Activated gamma-delta T cell (primary cell): Measurements from ENCODE around the gene SREBF1.

Experiments
- DNase-seq: peaks from one replicate; lab custom pipeline; 2025; lab: John Stamatoyannopoulos, UW

The SREBF1 gene

DNA sequence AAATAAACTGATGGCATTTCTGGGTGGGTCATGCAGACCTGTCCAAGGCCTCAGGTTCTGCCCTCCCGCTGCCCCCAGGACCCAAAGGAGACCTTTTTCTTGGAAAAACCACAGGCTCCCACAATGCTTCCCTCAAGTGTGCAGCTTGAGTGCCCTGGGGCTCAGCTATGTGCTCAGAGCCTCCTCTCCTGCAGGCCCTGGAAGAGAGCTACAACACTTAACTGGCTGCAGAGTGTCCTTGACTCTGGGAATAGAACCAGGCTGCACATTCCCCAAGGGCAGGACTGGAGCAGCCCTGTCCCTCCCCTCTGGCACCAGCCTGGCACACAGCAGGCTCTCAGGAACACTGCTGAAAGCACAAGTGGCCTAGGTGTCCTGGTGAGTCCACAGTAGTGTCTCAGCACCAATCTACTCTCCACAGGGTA, 4.8 kb upstream of the SREBF1 start:
- no peak for DNase-seq

DNA sequence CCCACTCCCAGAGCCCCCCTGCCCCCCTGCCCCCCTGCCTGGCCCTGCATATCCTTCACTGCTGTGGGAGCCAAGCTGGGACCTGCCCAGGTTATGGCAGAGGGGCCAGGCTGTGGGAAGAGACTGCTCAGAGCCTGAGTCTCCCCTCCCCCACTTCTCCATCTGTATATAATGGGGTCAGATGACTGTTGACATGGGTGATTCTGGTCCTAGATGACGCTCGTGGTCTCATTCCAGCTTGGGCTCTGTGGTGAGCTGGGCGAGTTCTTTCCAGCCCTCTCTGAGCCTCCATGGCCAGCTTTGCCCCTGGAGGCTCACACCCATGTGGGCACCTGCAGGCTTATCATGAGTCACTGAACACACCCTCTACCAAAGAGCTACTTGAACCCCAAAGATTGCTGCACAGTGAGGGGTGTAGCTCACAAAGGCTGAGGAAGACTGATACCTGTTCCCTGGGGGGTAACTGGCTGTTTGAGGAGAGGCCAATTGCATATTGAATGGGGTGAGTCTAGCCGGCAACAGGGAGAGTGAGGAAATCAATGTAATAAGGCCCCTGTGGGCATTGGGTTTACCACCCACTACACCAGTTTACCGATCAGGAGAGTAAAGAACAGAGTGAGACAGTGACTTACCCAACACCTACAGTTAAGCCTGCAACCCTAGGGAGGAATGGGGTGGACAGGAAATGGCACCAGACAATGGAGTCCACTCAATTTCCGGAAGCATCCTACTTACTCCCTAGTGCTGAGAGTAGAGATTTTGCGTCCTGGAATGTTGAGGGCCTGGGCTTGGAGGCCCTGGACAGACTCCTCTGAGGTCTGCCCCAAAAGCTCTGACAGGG, 4.2 kb upstream of the SREBF1 start:
- no peak for DNase-seq

DNA sequence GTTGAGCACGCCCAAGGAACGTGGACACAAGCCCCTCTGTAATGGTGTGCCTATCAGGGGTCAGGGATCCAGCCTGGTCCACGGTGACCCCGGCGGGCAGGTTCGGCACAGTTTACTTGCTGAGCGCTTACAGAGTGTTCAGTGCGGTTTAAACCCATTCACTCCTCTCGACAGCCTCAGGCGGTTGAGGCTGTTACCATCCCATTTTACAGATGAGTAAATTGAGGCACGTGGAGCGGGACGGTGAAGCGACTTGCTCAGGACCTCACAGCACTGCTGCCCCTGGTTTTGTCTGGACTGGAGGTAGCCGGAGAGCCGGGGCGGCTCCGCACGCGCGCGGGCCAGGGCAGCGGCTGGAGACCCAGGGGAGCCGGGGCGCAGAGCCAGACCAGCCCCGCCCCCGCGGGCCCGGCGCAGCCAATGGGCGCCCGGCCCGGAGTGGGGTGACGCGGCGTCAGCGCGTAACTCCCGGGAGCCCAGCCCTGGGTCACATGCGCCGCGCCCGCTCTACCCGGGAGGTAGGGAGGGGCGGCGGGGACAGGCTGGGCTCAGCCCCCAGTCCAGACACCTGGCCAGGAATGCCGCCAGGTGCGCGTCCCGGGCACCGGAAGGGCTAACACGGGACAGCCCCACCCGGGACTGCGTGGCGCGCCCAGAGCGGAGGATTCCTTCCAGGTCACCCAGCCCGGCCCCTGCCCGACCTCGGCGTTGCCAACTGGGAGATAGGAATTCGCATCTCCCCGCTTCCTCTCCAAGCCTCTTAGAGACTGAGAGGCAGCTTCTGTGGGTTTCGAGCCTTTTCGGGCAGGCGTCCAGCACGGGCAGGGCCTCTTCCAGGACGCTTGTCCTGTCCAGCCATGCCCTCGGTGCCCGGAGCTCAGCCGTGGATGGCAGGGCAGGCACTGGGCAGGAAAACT, 3.3 kb upstream of the SREBF1 start:
- peak; percentile 77 for DNase-seq

DNA sequence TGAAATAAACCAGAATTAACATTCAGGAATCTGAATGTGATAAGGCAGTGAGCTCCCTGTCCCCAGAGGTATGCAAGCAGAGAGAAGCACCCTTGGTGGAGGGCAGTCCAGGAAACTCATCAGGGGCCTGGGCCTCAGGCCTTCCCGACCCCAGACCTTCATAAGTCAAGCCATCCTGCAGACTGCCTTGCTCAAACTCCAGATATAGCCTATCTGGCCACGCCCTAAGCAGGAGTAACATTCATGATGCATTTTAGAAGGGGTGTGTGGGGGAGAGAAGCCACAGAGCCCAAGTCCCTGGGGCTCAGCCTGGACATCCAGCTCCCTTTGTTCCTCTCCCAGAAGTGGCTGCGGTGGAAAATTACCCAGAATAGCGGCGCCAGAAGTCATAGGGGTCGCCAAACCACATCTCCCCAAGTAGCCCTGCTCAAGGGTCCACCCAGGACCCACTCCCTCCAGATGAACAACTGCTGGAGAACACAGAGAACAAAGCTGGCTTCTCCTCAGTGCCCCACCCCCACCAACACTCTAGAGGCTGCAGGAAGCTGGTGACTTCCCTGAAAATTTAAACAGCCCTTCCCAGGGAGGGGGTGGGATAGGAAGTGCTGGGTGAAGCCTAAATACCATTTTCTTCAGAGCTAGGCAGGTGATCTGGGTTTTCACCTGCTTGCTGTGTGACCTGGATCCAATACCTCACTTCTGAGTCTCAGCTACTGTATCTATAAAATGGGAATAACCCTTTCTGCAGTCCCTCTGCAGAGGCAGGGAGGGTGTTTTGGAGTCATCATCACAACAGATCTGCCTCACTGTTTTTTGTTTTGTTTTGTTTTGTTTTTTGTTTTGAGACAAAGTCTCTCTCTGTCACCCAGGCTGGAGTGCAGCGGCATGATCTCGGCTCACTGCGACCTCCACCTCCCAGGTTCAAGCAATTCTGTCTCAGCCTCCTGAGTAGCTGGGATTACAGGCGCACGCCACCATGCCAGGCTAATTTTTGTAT, 1.5 kb upstream of the SREBF1 start:
- DNase-seq: no peak

DNA sequence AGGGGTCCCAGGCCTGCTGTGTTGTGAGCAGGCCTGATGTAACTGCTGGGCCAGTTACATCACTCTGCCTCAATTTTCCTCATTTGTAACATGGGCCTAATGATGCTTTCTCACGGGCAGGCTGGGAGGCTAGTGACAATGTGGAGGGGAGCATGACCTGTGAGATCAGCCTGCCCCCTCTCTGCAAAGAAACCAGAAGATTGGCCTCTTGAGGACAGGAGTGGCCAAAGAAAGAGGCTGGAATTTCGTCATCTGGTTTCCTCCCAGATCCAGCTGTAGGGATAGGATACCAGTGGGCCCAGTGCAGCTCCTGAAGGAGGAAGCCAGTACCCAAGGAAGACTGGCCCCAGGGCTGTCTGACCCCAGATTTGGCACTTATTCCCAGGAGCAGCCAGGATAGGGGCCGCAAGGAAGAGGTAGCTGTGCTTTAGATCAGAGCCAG, 615 bp upstream of the SREBF1 start:
- DNase-seq: no peak

DNA sequence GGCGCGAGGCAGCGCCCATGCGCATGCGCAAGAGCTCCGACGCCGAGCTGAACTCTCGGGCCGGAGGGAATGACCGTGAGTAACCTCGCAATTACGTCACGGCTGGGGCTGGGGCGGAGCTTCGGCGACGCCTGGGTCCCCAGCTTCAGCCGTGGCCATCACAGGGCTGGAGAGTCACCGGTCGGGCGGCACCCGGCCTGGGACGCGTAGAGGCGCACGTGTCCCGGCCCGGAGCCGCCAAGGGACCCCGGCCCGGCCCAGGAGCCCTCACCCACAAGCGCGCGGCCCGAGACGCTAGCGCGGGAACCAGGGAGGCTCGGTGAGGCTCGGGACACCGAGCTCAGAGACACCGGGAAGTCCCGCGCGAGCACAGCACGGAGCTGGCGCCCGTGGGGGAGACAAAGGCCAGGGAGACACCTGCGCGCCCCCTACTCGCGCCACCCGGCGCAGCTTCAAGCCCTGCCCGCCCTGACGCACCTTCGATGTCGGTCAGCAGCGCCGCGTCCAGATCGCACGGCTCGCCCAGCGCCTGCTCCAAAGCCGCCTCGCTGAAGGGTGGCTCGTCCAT, 452 bp downstream of the SREBF1 start:
- DNase-seq: peak; percentile 92

DNA sequence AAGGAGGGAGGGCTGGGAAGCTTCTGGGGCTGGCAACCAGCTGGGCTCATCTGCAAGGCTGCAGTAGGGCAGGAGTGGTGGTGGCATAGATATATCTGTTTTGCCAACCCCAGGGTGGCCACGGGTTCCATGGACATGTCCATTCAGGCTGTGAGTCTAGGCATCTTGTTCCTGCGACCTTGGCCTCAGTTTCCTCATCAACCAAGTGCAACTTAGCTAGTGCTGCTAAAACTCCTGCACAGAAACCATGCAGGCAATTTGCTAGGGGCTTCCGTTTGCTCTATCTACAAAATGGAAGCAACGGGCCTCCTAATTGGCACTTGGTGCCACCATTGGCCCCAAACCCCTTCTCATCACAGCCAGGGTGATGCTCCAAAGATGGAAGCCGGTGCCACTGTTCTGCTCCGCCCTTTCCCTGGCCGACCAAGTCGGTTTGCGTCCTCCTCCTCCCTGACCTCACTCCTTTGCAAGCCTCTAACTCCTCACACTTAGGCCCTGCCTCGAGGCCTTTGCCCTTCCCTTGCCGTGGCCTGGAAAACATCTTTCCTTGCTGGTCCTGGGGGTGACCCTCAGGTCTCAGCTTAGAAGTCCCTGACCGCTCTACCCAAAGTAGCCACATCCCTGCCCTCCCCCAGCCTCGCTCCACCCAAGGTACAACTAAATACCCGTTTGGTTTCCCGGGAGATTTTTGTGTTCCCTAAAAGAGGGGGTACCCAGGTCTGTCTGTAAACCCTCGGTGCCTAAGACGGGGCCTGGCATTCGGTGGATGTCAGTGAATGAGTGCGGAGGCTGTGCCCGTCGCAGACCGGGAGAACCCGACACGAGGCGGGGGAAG, 1.2 kb downstream of the SREBF1 start:
- DNase-seq: no peak

DNA sequence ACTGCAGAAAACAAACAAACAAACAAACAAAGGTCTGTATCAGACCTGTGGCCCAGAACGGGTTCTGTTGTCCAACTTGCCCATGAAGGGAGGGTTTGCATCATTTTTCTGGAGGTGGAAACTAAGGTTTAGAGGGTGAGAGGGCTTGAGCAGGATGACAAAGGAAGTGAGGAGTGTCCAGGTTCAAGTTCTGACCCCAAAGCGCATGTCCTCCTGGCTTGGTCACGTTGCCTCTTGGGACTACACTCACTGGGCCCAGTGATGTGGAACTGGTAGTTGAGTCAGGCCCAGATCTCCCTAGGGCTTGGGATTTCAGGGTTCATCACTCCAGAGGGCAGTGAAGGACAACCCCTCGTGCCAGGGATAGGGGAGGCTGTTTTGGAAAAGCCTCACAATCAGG, 1.8 kb downstream of the SREBF1 start:
- DNase-seq: no peak

DNA sequence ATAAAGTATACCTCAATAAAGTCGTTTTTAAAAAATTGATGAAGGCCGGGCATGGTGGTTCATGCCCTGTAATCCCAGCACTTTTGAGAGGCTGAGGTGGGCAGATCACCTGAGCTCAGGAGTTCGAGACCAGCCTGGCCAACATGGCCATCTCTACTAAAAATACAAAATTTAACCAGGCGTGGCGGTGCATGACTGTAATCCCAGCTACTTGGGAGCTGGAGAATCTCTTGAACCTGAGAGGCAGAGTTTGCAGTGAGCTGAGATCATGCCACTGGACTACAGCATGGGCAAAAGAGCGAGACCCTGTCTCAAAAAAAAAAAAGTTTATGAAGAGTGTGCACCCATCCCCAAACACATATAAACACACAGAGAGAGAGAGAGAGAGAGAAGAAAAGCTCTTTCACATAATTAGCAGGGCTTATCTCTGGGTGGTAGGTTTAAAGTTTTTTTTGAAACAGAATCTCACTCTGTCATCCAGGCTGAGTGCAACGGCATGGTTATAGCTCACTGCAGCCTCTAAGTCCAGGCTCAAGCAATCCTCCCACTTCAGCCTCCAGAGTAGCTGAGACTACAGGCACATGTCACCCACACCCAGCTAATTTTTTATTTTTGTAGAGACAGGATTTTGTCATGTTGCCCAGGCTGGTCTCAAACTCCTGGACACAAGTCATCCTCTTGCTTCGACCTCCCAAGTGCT, 3.0 kb downstream of the SREBF1 start:
- no peak for DNase-seq

DNA sequence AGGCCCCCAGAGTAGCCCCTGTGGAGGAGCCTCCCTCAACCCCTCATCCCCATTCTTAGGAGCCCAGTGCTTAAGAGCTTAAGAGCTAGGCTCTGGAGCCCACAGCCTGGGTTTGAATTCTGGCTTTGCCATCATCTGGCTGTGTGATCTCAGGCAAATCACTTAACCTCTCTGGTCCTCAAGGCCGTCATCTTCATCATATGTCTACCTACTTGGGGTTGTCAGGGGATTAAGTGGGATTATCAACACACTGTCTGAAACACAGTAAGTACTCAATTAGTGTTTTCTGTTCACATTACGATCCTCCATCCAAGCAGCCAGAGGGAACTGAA, 4.8 kb downstream of the SREBF1 start:
- DNase-seq: no peak

DNA sequence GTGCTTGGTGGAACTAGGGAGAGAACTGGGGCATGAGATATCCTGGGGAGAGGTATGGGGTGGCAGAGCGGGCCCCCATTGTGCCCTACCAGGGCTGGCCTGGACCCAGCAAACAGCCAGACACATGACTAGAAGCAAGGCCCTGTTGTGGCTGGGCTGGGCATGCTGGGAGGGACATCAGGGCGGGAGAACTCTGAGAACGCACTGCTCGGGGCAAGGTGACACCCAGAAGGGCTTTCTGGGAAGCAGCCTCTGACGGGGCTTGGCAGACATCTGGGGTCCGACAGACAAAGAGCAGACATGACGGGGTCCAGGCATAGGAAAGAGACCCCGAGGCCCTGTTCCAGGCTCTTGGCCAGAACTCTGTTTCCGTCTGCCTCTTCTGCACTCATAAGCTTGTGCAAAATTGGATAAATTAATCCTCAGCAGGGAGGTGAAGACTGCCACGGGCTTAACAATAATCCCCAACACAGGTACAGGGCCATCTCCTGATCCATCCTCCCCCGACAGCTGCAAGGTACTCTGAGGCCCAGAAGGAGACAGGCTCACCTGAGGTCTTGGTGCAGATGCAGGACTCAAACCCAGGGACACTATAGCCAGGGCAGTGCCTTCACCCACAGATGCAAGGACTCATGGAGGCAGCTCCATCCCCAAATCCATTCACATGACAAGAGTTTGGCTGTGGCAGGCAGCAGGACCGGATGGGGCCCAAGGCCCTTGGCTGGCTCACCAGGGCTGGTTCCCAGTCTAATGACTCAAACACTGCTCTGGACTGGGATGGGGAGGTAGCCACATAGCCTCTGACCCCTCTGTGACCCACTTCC, 5.4 kb downstream of the SREBF1 start:
- no peak for DNase-seq

DNA sequence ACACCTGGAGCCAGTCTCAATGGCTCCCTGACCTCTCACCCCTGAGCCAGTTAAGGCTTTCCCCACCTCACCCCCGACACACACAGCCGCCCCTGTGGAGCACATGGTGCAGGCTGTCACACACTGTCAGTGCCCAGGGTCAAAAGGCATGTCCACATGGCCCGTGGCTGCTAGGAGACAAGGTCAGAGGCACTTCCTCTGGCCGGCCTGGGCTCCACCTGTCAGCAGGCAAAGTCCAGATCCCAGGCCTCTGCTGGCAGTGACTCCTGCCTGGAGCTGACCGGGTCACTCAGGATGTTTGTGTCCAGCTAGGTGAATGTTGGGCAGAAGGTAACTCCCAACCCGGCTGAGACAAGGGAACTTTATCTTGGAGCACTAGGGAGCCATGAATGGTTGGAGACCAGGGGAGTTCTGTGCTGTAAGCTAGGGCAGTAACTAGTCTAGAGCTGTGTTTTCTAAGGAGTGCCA, 6.0 kb downstream of the SREBF1 start:
- no peak for DNase-seq

DNA sequence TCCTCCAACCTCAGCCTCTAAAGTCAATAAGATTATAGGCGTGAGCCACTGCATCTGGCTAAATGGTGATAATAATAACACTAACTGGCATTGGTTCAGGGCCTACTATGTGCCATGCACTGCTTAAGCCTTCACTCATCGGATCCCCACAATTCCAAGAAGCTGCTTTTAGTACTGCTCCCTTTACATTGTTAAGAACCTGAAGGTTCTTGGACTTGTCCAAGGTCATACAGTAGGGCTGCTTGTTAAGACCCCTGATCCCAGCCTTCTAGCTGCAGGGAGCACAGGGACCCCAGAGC, 6.6 kb downstream of the SREBF1 start:
- DNase-seq: no peak

DNA sequence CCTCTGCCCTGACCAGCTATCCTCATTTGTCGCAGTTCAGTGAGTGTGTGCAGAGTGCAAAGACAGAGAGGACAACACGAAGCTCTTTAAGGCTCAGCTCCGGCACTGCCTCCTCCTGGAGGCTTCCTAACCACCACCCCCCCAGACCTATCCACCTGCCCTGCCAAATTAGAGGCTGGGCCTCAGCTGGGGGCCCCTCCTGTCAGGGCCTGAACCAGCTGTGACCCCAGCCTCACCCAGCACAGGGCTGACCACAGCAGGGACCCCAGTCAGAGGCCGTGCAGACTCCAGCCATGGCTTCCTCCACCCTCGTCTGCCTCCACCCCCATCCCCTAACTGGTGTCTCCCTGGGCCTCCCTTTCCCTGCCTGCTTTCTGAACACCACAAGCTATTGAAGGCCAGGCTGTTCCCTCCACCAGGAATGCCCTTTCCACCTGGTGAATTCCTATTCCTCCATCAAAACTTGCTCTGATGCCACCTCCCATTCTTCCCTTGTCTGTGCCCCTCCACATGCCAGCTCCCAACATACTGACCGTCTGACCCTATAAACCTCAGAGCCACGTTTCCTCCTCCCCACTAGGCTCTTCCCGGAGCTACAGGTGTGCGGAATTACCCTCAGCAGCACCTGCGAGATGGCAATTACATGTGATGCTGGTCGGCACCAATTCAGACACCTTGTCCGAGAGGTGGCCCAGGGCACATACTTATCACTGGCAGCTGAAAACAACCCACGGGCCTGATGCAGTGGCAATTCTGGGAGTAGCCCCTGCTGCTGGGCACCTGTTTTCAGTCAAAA, 8.8 kb downstream of the SREBF1 start:
- DNase-seq: no peak

DNA sequence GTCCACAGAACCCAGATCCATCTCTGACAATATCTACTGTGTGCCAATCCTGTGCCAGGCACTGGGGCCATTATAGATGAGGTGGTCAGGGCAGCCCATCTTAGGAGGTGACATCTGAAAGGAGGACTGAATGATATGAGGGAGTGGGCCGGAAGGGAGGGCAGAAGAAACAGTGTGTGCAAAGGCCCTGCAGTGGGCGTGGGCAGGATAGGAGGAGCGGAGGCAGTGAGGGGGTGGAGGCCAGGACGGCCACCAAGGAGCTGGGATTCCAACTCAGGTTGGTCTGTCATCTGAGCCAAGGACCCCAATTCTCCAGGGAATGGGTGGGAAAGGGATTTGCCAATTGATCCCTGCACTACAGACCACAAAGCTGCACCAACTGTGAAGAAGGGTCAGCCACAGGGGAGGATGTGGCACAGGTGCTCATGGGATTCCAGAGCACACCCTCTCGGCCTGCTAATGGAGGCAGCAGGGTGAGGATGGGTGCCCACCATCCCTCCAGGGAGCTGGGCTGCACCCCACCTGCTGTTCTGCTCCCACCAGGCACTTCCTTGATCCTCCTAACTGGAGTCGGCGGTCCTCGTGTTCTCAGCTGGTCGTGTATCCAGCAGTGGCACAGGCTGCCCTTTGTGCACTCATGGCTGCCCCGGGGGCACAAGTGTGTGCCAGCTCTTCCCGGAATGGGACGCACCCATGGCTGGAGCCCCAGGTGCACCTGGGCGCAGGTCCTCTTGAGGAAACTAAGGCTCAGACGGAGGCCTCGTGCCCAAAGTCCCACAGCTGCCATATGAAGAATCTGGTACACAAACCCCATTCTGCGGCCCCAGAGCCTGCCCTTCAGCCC, 9.6 kb downstream of the SREBF1 start:
- no peak for DNase-seq

DNA sequence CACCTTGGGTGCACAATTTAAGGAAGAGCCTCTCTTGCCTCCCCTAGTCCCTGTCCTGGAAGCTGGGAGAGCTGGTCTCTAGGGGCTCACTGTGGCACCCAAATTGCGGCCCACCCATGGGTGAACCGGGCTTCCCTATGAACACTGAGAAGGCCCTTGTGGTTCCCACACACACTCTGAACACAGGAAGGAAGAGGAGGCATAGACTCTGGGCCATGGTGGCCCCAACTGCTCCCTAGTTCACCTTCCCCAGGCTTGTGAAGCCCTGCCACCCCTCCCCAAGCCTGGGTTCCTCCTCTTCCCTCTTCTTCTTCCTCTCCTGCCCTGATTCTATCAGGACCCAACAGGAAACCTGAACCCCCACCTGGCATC, 10.5 kb downstream of the SREBF1 start:
- no peak for DNase-seq
